HG03097 (cell line): Measurements from ENCODE around the gene NOC2L.

Experiments
- ATAC-seq: cut with Tn5 transposase; IDR thresholded peaks from one replicate; pipeline ENCODE4 v1.9.1; 2021; ENCODE audit not compliant: unreplicated experiment, low FRiP score

NOC2L gene

DNA sequence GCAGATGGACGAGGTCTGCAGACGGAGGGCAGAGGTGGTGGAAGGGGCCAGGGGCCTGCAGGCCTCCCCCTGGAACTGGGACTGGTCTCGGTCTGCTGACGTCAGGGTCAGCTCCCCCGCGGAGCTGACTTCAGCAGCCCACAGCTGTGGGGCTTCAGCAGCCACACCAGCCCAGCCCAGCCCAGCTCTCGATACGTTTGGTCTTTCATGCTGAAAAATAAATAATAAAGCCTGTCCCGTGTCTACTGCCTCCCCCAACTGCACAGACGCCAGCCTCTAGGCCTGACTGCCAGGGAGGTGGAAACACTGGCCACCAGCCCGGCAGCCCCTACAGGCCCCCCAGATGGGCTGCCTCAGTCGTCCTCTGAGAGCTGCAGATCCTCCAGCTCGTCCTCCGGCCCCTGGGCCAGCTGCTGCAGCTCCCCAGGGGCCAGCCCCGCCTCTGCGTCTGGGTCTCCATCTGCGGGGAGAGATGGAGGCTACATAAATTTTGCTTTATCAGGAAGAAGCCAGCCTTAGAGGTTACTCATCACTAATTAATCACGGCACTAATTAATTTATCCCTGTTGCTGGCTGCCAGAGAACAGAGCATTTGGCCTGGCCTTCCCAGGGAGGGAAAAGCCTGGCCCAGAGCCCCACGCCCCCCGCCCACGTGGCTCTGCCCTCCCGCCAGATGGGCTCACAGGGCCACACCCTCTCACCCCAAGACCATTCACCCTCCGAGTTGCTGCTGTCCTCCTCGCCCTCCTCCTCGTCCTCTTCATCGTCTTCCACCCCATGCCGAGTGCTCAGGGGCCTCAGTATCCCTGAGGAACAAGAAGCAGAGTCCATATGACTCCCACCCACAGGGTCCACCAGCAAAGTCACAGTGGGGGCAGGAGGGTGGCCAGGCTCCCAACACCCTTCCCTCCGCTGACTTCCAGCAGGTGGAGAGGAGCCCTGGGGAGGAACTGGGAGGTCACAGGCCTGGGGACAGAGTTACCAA lies 14.4 kb downstream of the NOC2L start:
- no peak for ATAC-seq

GRCh38 chr1:943545-944340 lies 15.3 kb downstream of the NOC2L start:
- ATAC-seq, result no peak

- ATAC-seq, result no peak
Measured at GRCh38 chr1:942864-943533, 16.1 kb downstream of the NOC2L start.

DNA sequence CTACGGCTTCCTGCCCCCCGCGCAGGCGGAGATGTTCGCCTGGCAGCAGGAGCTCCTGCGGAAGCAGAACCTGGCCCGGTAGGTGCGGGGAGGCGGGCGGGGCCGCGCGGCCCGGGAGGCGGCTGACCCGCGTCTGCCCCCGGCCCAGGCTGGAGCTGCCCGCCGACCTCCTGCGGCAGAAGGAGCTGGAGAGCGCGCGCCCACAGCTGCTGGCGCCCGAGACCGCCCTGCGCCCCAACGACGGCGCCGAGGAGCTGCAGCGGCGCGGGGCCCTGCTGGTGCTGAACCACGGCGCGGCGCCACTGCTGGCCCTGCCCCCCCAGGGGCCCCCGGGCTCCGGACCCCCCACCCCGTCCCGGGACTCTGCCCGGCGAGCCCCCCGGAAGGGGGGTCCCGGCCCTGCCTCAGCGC lies 16.6 kb downstream of the NOC2L start:
- no peak for ATAC-seq

DNA sequence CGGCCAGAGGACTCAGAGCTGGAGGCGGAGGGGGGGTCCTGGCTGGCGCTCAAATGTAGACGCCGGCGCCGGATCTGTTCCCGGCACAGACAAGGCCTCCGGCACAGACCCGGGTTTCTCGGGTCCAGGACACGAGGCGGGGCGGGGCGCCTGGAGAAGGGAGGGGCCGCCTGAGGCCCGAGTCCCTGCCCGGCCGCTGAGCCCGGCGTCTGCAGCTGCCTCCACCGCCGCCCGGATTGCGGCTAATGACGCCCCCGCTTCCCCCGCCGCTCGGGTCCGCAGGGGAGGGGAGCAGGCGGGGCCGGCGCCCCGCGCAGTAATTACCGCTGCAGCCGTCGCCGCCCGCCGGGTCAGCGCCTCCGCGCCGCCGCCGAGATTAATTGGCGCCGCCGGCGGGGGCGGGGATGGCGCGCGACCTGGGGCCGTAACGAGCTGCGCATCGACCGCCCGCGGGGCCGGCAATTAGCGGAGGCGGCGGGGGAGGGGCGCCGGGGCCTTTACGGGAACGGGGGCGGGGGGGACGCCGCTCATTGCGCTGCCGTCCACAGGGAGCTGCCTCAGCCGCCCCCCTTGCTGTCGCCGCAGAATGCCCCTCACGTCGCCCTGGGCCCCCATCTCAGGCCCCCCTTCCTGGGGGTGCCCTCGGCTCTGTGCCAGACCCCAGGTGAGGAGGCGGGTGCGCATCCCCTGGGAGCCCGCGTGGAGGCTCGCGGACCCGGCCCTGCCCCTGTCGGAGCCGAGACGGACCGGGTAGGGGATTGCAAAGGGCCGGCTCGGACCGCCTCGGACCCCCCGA lies 17.3 kb downstream of the NOC2L start:
- ATAC-seq, result no peak

- ATAC-seq, result no peak
Measured at GRCh38 chr1:941015-941587, 18.0 kb downstream of the NOC2L start.

DNA sequence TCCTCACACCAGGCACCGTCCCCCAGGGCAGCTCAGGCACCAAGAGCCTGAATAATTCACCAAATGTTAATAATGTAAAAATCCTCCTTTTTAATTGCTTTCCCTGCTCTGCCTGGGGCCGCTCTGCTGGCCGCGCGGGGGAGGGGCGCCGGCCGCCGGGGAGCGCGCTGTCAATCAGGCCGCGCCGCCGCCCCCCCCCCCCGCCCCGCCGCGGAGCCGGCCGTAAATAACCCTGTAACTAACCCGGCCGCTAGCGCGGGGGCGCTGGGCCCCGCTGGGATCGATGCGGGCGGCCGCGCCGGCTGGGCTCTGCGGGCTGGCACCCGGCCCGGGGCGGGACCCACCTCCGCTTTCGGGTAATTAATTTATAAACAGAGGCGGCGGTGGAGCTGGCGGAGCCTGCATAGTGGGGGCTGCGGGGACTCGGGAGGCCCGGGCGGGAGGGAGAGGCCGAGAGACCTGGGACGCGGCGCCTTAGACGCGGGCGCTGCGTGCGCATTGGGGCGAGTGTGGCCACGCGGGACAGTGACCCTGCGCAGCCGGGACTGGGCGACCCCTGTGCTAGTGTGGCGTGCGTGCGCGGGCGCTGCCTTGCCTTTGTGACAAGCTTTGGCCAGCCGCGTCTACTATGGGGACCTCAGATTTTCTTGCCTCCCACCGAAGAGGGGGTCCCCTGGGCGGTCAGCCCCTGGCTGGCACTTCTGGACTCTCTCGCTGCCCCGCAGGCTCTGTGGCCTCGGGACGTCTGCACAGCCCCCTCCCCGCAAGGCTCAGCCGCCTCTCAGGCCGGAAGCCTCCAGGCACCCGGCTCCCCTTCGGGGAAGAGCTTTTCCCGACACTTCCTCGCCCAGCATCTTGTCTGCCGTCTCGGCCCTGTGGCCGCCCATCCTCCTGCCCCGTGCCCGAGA lies 18.7 kb downstream of the NOC2L start:
- no peak for ATAC-seq

GRCh38 chr1:939511-940106 lies 19.4 kb downstream of the NOC2L start:
- no peak for ATAC-seq

GRCh38 chr1:938711-939489 lies 20.2 kb downstream of the NOC2L start:
- ATAC-seq, result no peak

GRCh38 chr1:938088-938683 lies 20.9 kb downstream of the NOC2L start:
- no peak for ATAC-seq

- no peak for ATAC-seq
Measured at GRCh38 chr1:937521-937920, 21.5 kb downstream of the NOC2L start.

DNA sequence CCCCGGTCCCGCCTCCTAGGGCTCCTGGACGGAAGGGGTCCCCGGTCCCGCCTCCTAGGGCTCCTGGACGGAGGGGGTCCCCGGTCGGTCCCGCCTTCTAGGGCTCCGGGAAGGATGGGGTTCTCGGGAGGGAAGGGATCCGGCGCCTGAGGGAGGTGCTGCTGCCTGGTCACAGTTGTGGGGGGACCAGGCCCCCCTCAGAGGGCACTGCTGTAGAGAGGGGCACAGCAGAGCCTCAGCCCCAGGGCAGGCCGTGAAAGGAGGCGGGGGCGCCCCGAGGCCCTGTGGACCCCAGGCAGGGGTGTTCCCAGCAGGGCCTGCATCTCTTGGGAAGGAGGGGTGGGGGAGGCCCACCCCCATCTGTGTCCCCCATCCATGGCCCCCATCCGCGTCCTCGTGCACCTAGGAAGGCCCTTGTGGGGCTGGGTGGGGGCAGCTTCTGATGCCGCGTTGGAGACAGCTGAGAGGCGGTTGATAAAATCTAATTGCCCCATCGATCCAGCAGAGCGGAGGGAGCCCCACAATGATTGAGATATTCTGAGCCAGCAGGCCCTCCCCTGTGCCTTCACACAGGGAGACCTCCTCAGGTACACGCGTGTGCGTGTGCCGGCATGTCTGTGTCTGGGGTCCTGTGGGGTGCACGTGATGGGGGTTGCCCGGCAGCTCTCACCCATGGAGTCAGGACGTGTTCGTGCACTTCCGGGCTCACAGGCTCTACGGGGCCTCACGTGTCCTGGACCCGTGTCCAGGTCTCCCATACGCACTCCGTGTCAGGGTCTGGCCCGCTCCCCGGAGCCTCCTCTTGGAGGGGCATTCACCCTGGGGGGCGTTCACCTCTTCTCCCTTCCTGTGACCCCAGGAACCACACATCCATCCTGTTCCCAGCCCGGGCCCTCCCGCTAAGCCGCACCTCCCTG lies 22.4 kb downstream of the NOC2L start:
- ATAC-seq, result no peak

DNA sequence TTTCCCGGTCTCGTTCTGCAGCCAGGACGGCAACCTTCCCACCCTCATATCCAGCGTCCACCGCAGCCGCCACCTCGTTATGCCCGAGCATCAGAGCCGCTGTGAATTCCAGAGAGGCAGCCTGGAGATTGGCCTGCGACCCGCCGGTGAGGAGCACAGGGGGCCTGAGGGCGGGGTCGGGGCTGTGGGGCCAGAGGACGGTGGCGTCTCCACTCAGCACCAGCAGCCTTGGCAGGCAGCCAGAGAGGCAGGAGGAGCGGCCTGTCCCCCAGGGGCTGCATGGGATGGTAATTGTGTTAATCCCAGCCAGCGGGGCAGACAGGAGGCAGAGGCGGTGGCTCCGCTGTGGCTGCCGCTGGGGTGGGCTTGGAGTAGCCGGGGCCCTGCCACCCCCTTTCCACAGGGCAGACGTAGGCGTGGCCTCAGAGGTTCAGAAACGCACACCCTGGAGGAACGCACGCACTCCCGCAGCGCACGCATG lies 23.3 kb downstream of the NOC2L start:
- no peak for ATAC-seq

DNA sequence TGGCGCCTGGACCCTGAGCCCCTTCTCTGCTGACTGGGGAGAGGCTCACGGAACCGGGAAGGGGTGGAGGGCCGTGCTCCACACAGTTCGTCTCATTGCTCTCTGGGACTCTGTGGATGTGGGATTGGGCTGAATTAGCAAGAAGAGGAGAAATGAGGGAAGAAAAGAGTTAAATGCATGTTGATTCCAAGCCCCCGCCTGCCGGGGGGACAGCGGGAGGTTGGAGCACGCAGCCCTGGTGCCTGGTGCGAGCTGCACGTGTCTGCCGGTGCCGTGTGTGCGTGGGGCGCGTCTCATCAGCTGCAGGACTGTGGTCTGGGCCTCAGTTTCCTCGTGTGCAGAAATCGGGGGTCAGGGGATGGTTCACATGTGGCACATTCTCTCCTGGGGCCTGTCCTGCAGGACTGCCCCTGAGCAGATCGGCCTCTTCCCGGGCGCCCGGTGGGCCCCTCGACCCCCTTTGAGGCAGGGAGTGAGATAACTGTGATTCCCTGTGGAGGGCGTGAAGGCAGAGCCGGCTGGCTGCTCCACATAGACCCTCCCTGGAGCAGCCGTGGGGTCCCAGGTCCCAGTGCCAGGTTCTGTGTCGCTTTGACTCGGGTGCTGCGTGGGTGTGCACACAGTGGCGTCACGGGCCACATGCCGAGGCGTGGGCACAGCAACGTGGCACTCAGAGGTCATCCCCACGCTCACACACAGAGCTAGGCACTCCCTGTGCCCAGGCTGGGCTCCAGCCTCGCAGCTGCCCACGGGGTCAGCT lies 23.9 kb downstream of the NOC2L start:
- ATAC-seq, result no peak

DNA sequence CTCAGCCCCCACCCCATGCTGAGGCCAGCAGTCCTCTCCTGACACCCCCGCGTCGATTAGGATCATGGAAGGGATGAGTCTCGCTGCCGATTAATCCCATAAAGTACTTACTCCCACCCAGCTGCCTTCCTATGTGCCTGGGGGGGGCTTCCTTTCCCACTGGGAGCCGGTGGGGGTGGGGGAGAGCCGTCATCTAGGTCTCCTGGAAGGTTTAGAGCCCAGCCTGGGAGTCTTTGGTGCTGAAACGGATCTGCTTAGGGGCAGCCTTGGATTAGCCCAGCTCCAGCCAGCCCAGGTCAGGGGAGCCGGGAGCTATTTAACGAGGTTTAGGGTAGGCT lies 25.5 kb downstream of the NOC2L start:
- no peak for ATAC-seq
